Metanephros (tissue), 2 donors: Measurements from ENCODE around the gene EYA2. TPM values are rescaled to one million over a fixed set of nuclear protein-coding genes. Genes with fewer than 3 reads are reported as not detected.

Experiments used
- small RNA-seq: library from RNA; depleted of rRNA; stranded (forward); fragments of <200 nt; gene quantifications from one replicate; pipeline ENCODE3, GENCODE V24; 2014; ENCODE audit warnings: low replicate concordance
- total RNA-seq: library from RNA; depleted of rRNA; stranded (reverse); fragments of >200 nt; gene quantifications from one replicate; pipeline ENCODE4 v1.2.3, GENCODE V29; 2014

EYA2 gene
- 1.1 TPM for total RNA-seq

GRCh38 chr20:46894579-46894958 lies at the start of gene EYA2:
TSS of gene EYA2 (plus strand) at chr20:46894843. CDS start at chr20:46990011, 95,168 bp downstream.

Small RNAs within 50 kb of the gene (small RNA-seq; reads per million reads assigned to genes)
- gene MIR3616, result not detected

Other genes with a start within 250 kb of the EYA2 start
- gene SLC13A3, start 243.4 kb upstream of the EYA2 start, total RNA-seq, result 13.5 TPM
- gene TP53RK, start 205.4 kb upstream of the EYA2 start, total RNA-seq, result 18.5 TPM
- gene SLC2A10, start 185.2 kb upstream of the EYA2 start, total RNA-seq, result 21.3 TPM